Measurements from ENCODE around the gene CDK12. TPM values are rescaled to one million over a fixed set of nuclear protein-coding genes. Genes with fewer than 3 reads are reported as not detected.

CDK12 gene
- total and polyA plus RNA-seq, 9 of the 15 experiments (the other 6 are each of a cell fraction or from before 2014, with no cell fraction given), result 3.4 to 65.6 (median 36.8) TPM

DNA sequence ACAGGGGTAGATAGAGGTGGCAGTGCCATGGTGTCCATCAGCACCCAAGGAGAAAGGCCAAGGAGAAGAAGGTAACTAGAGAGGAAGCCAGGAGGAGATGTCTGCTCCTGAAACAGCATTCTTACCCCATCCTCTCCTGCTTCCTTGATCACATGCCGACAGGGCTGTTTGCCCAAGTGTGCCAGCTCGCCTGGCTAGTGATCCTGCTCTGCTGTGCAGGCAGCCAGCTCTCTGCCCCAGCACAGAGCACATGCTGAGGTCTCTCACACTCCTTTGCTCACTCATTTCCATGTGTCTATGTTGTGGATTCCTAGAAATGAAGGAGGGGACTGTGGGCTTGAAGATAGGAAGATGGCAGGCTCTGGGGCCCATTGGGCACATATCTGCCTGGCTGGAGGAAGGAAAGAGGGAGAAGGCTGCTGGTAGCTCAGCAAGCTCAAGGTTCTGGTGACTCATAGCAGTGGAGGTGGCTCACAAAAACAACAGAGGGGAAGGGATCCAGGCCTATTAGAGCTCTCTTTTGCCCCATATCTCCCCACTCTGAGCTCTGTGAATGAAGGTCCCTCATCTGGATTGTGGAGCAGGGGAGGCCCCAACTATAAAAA lies 92.2 kb downstream of the CDK12 start:
- H3K36me3 ChIP-seq (ENCODE audit: control insufficient read depth, insufficient read depth, low read length), result peaks cover 30% of the 10 kb centered on the region; the same call in 1 of the 3 replicates
- POLR2A ChIA-PET, result interaction anchor here (0.6 to 1.2 kb wide), 3 partner anchors 17 to 1698 kb away, joined by 3 to 4 read pairs (median 3); no protein-coding TSS in a partner anchor
- no peaks in the 10 kb centered on the region for H3K9me3 ChIP-seq (replicated peaks; ENCODE audit: control insufficient read depth, insufficient read depth, low read depth, low read length)
- H3K4me3 ChIP-seq, result no peak overlapping the region
- H3K27ac ChIP-seq (ENCODE audit: extremely low read depth, low read depth, low read length), result no peak overlapping the region
- H3K9ac ChIP-seq (ENCODE audit: insufficient read depth in 1 of 2, low read depth in 2 of 2, low read length in 2 of 2), result no peak overlapping the region
- ATAC-seq, result no peak
- FAIRE-seq, result no peak
- H3K79me2 ChIP-seq (ENCODE audit: control insufficient read depth, insufficient read depth, low read length), result no peaks in the 10 kb centered on the region
- H4K20me1 ChIP-seq (replicated peaks; ENCODE audit: control insufficient read depth, insufficient read depth, low read length), result no peaks in the 10 kb centered on the region; the same call in 1 of the 2 replicates
- CTCF ChIA-PET (ENCODE audit: low intra/inter-chr PET ratio), result no interaction called here
- no TSS peak for BruUV-seq (replicated peaks)
- H3K9me1 ChIP-seq (ENCODE audit: control insufficient read depth, insufficient read depth, low read length), result peaks cover 3% of the 10 kb centered on the region
- intact Hi-C loops (cut with micrococcal nuclease) (no loop called here), in situ Hi-C loops (cut with MboI) (no loop called here)
- H3K4me1 ChIP-seq (replicated peaks in 1 of 2; ENCODE audit: control insufficient read depth in 2 of 2, insufficient read depth in 2 of 2, low read length in 2 of 2), result no peaks in the 10 kb centered on the region
- H3K4me2 ChIP-seq (ENCODE audit: insufficient read depth, low read length), result no peak overlapping the region
- no peak overlapping the region for H2AFZ ChIP-seq (ENCODE audit: low read depth, low read length)
- 35% methylated on average over 2 of the region's 2 CpGs for WGBS (ENCODE audit: insufficient coverage, low coverage, missing lambda C conversion rate)
- H3K27me3 ChIP-seq (ENCODE audit: control insufficient read depth in 2 of 2, insufficient read depth in 2 of 2, low read length in 2 of 2), result no peaks in the 10 kb centered on the region
- no peak for DNase-seq (ENCODE audit: extremely low read depth in 1 of 4, low spot score in 3 of 4)
- TF ChIP-seq, protein P1, sequence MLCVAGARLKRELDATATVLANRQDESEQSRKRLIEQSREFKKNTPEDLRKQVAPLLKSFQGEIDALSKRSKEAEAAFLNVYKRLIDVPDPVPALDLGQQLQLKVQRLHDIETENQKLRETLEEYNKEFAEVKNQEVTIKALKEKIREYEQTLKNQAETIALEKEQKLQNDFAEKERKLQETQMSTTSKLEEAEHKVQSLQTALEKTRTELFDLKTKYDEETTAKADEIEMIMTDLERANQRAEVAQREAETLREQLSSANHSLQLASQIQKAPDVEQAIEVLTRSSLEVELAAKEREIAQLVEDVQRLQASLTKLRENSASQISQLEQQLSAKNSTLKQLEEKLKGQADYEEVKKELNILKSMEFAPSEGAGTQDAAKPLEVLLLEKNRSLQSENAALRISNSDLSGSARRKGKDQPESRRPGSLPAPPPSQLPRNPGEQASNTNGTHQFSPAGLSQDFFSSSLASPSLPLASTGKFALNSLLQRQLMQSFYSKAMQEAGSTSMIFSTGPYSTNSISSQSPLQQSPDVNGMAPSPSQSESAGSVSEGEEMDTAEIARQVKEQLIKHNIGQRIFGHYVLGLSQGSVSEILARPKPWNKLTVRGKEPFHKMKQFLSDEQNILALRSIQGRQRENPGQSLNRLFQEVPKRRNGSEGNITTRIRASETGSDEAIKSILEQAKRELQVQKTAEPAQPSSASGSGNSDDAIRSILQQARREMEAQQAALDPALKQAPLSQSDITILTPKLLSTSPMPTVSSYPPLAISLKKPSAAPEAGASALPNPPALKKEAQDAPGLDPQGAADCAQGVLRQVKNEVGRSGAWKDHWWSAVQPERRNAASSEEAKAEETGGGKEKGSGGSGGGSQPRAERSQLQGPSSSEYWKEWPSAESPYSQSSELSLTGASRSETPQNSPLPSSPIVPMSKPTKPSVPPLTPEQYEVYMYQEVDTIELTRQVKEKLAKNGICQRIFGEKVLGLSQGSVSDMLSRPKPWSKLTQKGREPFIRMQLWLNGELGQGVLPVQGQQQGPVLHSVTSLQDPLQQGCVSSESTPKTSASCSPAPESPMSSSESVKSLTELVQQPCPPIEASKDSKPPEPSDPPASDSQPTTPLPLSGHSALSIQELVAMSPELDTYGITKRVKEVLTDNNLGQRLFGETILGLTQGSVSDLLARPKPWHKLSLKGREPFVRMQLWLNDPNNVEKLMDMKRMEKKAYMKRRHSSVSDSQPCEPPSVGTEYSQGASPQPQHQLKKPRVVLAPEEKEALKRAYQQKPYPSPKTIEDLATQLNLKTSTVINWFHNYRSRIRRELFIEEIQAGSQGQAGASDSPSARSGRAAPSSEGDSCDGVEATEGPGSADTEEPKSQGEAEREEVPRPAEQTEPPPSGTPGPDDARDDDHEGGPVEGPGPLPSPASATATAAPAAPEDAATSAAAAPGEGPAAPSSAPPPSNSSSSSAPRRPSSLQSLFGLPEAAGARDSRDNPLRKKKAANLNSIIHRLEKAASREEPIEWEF (CRISPR knock-in tag; IDR thresholded peaks at IDR 0.05), result no peak
- TF ChIP-seq ZNF740 (CRISPR knock-in tag; IDR thresholded peaks at IDR 0.05) (no peak), ZNF740 (tag; IDR thresholded peaks at IDR 0.05) (no peak), NR2F6 (CRISPR knock-in tag; IDR thresholded peaks at IDR 0.05) (no peak), TSHZ1 (CRISPR knock-in tag; IDR thresholded peaks at IDR 0.05) (no peak), JUND (IDR thresholded peaks at IDR 0.05; ENCODE audit: borderline replicate concordance, low read depth, low read length) (no peak), JUND (tag; IDR thresholded peaks at IDR 0.05; ENCODE audit: borderline replicate concordance, low read depth, low read length) (no peak), SIRT6 (IDR thresholded peaks at IDR 0.05; ENCODE audit: low read depth, low read length) (no peak), ZZZ3 (IDR thresholded peaks at IDR 0.05) (no peak)
- TF ChIP-seq, protein P2, sequence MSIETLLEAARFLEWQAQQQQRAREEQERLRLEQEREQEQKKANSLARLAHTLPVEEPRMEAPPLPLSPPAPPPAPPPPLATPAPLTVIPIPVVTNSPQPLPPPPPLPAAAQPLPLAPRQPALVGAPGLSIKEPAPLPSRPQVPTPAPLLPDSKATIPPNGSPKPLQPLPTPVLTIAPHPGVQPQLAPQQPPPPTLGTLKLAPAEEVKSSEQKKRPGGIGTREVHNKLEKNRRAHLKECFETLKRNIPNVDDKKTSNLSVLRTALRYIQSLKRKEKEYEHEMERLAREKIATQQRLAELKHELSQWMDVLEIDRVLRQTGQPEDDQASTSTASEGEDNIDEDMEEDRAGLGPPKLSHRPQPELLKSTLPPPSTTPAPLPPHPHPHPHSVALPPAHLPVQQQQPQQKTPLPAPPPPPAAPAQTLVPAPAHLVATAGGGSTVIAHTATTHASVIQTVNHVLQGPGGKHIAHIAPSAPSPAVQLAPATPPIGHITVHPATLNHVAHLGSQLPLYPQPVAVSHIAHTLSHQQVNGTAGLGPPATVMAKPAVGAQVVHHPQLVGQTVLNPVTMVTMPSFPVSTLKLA (conservative IDR thresholded peaks at IDR 0.05), result no peak

All from K562 (cell line).